ENCODE results near the gene LMTK2.
"Not testable (repeated sequence)": the region's sequence is repeated elsewhere in the genome, so short reads cannot be mapped to it uniquely, and the experiment has no call there.

LMTK2 gene

DNA sequence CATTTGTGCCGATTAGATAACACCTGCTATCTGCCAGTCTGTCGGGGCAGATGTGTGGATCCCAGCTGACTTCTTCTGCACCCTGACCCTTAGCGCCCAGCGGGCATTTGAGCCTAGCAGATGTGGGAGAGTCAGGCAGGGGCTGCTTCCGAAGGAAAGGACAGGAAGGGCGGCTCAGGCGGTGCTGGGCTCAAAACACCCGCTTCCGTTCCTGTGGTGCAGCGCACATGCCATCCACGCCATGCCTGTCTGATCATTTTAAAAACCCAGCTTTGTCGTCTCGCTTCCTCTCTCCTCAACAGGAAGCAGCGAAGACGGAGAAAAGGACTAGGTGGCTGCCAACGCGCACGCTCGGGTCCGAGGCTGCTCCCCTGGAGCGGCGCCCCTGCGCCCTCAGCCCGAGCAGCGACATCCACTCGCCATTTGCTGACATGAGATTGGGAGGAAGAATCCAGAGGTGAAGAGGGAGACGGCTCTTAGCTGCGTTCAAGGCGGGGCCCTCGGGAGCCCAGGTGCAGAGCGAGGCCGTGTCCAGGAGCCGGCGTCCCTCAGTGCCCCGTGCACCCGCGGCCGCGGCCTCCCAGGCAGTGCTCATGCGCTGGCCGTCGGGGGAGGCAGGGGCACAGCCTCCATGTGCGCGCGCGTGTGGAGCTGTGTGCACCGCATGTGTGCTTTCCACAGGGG, 98.6 kb downstream of the LMTK2 start:
- DNase-seq, result no peak

DNA sequence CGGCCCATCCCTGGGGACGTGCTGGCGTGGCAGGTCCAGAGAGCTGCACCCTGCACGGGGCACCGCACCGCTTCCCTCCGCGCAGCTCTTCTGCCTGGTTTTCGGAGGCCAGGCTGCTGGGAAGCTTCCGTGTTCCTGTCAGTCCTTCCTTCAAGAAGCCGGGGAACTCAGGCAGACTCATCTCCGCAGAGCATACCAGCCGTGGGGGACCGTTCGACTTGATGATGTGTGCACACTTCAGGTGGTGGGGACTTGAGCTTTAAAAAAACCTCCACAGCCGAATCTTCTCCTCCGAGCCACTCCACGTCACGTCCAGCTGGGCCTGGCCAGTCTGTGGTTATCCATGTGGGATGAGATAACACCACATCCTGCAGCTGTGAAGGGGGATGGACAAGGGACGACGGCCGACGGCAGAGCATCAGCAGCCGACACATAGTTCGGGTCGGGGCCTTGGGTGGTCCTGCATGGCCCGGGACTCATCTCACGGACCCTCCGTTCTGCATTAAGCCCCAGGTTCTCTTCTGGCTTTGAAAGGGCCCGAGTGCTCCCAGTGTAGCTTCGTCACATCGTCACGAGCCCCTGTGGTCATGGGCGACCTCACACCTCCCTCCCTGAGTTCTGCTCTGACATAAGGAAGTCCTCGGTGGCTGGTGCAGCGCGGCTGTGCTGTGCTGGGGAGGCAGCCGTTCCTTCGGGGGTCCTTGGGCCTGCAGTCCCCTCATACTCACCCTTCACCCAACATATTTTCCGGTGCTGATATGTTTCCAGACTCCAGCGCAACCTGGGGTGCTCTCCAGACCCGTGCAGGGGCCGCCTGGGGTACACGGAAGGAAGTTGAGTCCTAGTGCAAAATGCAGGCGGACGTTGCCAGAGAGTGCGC, 100.0 kb downstream of the LMTK2 start:
- DNase-seq, result no peak

DNA sequence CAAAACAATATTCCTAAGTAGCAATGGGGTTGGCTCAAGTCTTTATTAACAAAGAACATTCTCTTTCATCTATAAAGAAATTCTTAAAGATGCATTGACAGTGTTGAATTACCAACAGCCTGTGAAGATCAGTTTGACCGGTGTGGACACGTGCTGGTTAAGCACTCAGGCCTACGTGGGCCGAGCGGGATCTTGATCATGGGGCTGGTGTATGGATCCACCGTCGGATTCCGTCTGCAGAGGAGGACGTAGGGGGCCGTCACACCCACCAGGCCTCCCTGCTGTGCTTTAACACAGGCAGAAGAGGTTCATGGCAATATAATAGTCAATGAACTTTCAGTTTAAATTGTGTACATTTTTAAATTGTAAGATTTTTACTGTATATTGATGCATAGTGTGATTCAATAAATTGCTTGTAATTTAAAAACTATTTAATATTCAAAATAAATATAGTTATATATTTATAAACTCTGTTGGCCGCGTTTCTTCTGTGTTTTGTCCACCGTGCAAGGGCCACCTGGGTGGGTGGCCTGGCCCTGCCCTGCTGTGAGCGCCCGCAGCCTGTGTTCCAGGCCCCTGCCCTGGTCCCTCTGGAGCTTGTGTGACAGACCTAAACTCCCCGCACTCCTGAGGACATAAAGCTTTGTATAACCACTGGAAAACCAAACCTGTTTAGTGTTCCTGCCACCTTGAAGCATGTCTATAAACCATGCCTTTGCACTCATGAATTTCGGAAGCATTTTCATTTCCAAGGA, 102.7 kb downstream of the LMTK2 start:
- DNase-seq, result no peak

DNA sequence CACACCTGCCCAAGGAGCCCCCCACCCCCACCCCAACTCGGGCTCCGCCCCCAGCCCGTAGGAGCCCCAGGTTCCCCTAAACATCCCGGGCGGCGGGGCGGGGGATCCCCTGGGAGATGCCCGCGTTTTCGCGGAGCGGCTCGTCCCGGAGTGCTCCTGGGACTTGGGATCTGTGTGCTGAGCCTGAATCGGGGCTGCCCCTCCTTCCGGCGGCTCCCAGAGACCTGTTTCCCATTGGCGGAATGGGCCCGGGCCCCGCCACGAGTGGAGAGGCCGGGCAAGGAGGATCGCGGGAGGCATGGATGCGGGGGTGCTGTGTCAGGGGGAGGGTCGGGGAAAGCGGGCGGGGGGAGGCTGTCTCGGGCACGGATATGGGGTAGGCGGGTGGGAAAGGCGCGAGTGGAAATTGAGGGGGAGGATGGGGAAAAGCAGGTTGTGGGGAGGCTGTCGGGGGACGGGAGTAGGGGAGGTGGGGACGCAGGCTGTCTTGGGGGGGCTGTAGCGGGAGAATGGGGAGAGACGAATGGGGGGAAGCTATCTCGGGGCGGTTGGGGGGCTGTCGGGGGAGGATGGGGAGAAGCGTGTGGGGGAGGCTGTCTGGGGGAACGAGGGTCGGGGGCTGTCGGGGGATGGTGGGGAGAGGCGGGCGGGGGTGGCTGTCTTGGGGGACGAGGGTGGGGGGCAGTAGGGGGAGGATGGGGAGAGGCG, 104.0 kb downstream of the LMTK2 start:
- no peak for DNase-seq

DNA sequence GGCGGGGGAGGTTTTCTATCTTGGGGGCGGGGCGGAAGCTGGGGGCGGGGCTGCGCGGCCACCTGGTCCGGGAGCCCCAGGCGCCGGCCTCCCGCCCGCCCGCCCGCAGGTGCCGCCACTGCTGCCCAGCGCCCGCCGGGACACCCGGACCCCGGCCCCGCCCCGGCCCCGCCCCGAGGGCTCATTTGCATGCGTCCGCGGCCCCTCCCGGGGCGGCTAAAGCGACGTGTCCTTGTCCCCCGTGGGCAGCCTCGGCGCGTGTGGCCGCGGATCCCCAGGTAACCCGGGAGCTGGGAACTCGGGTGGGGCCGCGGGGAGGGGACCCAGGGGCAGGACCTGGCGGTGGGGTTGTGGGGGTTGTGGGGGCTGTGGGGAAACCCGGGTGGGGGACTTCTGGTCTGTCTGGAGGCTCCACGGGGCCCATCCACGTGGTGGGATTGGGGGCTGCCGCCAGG, 104.6 kb downstream of the LMTK2 start, which contains the start of gene BHLHA15:
Gene BHLHA15, plus strand, starts transcription at position 219 of the 455 bp plus-strand sequence. CDS start 871 bp downstream, outside the sequence.
- DNase-seq, result no peak

DNA sequence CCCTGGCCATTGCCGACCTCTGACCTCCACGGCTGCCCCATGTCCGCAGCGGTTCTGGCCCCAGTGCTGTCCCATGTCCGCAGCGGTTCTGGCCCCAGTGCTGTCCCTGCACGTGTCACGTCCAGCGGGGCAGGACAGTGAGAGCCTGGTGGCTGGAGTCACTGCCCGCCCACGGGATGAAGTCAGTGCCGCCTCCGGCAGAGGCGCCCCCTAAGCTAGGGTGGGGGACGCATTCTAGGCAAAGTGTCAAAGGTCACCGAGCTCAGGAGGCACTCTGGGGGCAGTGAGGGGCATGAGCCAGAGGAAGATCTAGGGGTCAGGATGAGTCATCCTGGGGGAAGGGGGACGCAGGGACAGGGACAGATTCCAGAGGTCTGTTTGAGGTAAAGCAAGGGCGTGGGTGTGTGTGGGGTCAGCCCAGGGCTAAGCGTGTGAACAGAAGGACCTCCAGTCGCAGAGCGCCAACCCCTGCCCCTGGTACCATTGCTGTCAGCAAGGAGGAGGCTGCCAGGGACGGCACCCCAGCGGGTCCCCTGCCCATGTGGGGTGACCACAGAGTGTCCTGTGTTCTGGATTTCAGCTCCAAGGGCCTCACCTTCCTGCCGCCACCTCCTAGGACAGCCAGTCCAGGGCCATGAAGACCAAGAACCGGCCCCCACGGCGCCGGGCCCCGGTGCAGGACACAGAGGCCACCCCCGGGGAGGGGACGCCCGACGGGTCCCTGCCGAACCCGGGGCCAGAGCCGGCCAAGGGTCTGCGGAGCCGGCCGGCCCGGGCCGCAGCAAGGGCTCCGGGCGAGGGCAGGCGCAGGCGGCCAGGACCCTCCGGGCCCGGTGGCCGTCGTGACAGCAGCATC, 105.2 kb downstream of the LMTK2 start:
- DNase-seq, result no peak

DNA sequence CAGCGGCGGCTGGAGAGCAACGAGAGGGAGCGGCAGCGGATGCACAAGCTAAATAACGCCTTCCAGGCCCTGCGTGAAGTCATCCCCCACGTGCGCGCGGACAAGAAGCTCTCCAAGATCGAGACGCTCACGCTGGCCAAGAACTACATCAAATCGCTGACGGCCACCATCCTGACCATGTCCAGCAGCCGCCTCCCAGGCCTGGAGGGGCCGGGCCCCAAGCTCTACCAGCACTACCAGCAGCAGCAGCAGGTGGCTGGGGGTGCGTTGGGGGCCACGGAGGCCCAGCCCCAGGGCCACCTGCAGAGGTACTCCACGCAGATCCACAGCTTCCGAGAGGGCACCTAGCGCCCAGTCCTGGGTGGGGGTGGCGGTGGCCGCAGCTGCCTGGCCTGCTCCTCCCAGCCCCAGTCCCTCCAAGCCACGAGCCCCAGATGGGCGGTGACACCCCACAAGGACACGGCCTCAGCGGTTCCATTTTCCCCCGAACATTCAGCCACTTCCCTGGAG, 105.9 kb downstream of the LMTK2 start:
- DNase-seq, result no peak

DNA sequence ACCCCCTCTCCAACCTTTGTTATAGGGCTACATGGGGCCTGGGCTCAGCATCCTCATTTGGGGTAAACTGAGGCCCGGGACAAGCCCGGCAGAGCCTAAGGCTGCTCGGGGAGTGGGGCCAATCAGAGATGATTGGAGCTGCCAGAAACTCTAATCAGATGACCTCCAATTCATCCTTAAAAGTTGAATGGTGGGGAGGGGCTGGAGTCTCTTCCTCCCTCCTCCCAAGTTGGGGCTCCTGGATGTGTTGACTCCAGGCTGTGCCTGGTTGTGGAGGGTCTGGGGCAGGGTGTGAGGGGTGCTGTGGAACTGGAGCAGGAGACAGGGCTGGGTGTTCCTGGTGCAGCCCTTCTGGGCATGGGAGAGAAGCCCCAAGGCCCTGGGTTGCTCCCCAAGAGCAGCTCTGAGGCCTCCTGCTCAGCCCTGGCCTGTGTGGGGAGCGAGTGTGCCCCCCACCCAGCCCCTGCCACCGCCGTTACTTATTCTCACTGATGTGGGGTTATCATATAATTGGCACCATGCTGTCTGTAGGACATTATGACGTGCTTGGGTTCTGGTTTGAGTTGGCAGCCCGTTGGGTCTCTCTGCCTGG, 106.7 kb downstream of the LMTK2 start:
- DNase-seq, result no peak

DNA sequence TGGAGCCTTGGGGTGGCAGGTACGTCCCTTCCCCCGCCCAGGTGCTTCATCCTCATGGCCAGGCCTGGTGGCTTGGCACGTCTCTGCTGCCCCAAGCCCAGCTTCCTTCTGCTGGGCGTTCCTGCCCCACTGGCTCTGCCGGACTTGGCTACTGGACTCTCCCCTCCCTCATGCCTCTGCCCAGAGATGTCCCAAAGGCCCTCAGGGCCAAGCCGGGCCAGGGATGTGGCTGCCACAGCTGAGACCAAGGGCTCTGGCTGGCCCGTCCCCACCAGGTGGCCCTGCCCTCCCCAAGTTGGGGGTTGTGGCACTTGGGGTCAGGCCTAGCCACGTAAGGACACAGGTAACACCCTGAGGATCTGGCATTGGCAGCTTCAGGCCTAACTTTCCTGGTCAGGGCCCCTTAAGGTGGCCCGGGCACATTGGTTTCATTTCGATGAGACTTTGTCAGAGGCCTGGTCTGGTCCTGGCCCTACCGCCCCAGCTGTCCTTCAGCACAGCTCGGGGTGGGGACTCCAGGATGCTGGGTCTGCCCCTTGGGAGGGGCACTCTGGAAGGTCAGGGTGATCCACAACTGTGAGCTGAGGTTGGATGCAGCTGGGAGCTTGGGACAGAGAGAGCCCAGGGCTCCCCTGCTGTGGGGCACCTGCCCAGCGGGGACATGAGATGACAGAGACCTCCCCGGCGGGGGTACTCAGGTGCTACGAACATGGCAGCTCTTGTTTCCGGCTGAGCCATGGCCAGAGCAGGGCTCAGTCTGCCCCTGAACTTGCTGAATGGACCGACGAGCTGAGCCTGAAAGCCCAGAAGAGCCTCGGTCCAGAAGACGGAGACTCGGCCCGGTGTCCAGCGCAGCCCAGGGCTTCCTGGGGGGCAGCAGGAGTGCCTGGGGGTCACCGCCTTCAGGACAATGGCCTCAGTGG, 107.5 kb downstream of the LMTK2 start:
- no peak for DNase-seq

DNA sequence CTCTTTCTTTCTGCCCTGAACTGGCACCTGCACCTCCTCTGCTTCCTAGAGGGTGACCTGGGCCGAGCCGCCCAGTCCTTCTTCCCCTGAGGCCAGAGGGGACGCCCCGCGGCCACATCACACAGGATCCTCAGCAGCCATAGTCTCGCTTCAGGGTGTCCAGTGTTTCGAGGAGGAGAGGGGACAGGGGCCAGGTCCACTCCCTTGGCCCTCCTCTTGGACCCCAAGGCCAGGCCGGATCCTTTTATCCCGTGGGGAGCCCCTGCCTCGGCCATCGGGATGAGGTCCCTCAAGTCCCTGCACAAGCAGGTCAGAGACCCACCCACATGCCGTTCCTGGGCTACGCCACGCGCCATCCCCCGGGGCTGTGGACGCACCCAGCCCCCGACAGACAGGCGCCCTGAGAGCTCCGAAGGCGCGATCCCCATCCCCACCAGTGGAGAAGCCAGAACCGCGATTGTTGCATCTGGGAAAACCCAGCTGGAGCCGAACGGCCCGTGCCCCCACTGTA, 108.2 kb downstream of the LMTK2 start:
- DNase-seq, result no peak

DNA sequence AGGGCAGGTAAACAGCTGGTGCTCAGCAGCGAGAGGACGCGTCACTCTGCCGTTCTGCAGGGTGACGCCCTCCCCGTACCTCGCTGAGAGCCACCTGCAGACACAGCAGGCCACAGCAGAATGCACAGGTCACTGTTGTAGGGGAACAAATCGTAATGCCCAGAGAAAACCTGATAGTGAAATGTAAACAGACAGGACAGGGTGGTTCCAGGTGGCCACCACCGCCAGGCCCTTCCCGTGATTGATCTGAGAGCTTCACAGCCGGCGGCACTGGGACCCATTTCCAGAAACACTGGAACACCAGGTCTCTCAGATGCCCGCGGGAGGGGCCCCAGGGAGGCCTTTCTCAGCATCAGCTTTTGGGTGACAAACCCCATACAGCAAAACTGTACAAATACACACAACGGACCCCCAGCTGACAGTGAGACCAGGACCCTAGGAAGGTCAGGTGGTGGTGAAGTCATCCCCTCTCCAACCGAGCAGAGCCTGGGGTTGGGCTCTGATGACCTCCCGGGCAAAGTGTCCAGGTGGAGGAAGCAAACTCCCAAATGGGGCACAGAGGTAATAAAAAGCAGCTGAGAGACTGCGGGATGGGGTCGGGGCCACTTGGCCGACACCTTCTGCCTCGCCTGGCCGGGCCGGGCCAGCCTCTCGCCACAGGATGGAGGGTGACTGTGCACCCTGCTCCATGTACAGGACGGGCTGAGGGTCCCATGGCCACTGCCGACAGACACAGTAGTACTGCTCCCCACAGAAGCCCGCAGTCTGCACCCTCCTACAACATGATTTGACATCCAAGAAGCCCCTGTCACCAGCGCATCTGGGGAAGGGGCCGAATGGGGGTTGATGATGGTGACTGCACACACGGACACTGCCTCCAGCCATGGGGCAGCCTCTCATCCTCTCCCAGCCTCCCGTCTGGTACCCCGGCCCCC, 109.2 kb downstream of the LMTK2 start:
- DNase-seq, result no peak

DNA sequence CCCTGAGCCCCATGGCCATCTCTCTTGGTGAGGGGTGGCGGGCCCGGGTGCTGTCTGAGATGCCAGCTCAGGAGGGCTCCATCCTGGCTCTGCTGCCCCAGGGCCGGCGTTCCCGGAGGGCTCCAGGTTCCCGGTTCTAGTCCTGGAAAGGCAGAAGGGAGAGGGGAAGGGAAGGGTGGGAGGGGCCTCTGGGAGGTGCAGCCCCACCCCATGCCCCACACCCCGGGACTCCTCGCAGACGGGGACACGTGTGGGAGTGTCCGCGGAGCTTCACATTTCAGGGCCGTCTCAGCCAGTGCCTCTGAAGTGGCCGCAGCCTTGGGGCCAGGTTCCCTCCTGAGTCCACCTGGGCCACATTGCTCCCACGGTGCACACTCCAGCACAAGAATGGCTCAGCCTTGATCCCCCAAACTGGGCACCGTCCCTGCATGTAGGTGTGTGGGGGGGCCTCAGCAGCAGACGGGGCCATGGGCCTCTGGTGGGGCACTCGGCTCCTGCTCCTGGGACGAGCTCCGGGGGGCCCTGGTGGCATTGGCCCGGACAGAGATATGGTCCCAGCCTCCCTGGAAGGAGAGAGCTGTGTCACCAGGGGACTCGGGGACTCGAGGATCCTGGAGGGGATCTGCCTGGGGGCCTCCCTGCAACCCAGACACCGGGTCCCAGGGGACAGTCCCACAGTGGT, 110.4 kb downstream of the LMTK2 start:
- DNase-seq, result no peak

DNA sequence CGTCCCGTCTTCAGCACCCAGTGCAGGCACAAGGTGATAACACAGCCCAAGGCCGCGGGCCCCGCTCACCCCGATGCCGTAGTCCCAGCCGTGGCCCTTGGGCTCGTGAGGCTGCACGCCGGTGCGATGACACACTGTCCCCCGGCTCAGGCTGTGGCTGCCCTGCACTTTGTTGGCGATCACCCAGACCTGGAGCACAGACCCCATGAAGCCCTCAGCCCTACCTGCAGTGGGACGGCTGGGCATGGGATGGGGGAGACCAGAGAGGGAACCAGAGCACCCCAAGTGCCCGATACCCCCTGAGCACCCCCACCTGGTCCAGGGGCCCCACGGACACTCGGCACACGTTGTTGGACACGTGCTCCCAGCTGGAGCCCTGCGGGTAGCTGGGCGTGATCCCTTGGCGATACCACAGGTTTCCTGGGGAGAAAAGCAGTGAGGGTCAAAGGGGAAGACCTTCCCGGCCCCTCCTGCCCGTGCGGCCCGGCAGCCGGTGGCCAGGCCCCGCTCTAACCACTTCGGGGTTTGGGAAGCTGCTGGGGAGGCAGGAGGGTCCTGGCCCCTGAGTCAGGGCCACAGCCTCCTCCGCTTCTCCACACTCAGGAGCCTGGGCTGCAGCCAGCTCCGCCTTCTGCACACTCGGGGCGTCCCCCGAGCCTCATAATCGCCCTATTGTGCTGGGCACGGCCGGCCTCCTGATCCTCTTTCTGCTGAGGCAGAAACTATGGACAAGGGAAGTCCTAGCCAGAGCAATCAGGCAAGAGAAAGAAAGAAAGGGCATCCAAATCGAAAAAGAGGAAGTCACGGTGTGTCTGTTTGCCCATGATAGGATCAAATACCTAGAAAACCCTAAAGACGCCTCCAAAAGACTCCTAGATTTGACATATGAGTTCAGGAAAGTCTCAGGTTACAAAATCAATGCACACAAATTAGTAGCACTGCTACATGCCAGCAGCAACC, 111.2 kb downstream of the LMTK2 start:
- DNase-seq, result no peak

DNA sequence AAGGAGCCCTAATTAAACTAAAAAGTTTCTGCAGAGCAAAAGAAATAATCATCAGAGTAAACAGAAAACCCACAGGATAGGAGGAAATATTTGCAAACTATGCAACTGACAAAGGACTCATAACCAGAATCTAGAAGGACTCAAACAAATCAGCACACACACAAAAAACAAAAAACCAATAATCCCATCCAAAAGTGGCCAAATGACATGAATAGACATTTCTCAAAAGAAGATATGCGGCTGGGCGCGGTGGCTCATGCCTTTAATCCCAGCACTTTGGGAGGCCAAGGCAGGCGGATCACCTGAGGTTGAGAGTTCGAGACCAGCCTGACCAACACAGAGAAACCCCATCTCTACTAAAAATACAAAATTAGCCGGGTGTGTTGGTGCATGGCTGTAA, 112.7 kb downstream of the LMTK2 start:
- not testable (repeated sequence) for DNase-seq

DNA sequence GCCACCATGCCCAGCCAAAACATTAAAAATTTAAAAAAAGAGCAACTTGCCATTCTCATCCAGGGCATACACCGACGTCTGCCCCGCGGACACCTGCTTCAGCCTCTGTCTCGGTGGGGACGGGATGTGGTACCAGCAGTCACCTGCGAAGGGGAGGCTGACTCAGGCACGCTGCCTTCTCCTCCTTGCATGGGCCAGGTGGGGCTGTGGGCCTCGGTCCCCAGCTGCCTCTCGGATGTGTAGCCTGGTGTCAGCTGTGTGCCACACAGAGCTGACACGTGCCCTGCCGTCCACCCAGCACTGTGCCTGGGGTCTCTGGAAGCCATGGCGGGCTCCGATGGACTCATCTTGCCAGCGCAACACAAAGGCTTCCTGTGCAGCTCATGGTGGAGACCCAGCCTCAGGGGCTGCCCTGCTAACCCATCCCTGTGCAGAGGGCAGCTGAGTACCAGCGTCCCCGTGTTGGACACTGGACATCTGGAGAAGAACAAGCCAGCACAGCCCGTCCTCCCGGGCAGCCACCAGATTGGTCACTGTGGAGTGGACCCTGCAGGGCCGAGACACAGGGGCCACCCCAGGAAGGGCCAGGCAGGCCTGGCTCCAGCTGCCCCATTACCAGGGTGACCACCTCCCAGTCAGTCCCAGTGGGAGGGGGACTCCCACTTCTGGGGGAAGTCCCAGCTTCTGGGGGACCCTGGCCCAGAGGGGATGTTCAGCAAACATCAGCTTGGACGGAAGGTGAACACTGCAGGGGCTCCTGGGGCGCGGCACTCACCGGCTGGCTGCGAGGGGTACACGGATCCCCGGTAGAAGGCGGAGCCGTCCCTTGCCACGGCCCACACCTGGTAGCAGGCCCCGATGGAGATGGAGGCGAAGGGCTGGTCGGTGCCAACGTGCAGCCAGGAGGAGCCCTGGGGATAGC, 115.2 kb downstream of the LMTK2 start:
- DNase-seq, result no peak

Data from DMS 273 treated with DMSO at 0.1 percent for 48 hours (cell line).